Panc1 (cell line): ENCODE data around the gene C19orf44. TPM values are rescaled to one million over a fixed set of nuclear protein-coding genes. Genes with fewer than 3 reads are reported as not detected.

ENCODE experiments used
- ATAC-seq: fragments of 200-7000 bp; cut with Tn5 transposase; 2 replicates; pipeline ENCODE4 v1.9.1; 2020; ENCODE audit warnings: mild to moderate bottlenecking, moderate library complexity
- BruUV-seq: library from RNA; stranded (reverse); fragments of 400-500 nt; replicated peaks from 2 replicates; lab custom pipeline; 2021; lab: Mats Ljungman, UMichigan
- CTCF ChIA-PET: fragments of 300-600 bp; sonication (Branson Sonifier 250); formaldehyde crosslinking; loops from one replicate; lab custom pipeline; 2022; ENCODE audit warnings: antibody characterized with exemption; lab: Charles Lee
- POLR2A ChIA-PET: fragments of 300-600 bp; sonication (Branson Sonifier 250); formaldehyde crosslinking; loops from one replicate; lab custom pipeline; 2022; ENCODE audit warnings: antibody characterized with exemption; lab: Charles Lee
- DNase-seq: peaks from one replicate; pipeline ENCODE4 v3.0.0-alpha.2; 2010; ENCODE audit warnings: low read depth, low spot score
- H3K27ac ChIP-seq: 2 replicates; pipeline ENCODE4 v1.5.1; 2011; ENCODE audit warnings: mild to moderate bottlenecking, low read length, inconsistent platforms
- H3K27me3 ChIP-seq: fragments of 200-500 bp; sonication (Bioruptor generic); 2 replicates; pipeline ENCODE4 v1.6.0; 2014; ENCODE audit warnings: low read length, inconsistent platforms; ENCODE audit not compliant: control insufficient read depth, insufficient read depth
- H3K36me3 ChIP-seq: fragments of 200-500 bp; sonication (Bioruptor generic); 2 replicates; pipeline ENCODE4 v1.5.1; 2014; ENCODE audit warnings: inconsistent platforms, mild to moderate bottlenecking, low read length, moderate library complexity; ENCODE audit not compliant: control insufficient read depth, insufficient read depth
- H3K4me1 ChIP-seq: 2 replicates; pipeline ENCODE4 v1.5.1; 2011; ENCODE audit warnings: inconsistent platforms, mild to moderate bottlenecking, low read length, moderate library complexity; ENCODE audit not compliant: control insufficient read depth, insufficient read depth
- H3K4me3 ChIP-seq, 2 experiments: 2 replicates each; pipeline ENCODE4 v1.5.1; 2011 to 2012; ENCODE audit warnings: low read depth in 2 of 2, low read length in 2 of 2, mild to moderate bottlenecking in 2 of 2, inconsistent platforms in 1 of 2, moderate library complexity in 1 of 2
- H3K9me3 ChIP-seq: fragments of 200-500 bp; sonication (Bioruptor generic); 2 replicates; pipeline ENCODE4 v1.5.1; 2014; ENCODE audit warnings: low read depth, mild to moderate bottlenecking, inconsistent platforms, low read length, moderate library complexity; ENCODE audit not compliant: control insufficient read depth, insufficient read depth
- POLR2AphosphoS5 ChIP-seq: IDR thresholded peaks from 2 replicates; pipeline ENCODE4 v1.6.1; 2012; ENCODE audit warnings: mild to moderate bottlenecking, low read depth, low read length, moderate library complexity
- REST ChIP-seq, 2 experiments: IDR thresholded peaks; 2 replicates each; pipeline ENCODE4 v1.6.1; 2011 to 2012; ENCODE audit warnings: low read depth in 2 of 2, control low read depth in 1 of 2, low read length in 1 of 2, mild to moderate bottlenecking in 1 of 2, moderate library complexity in 1 of 2; ENCODE audit not compliant: insufficient read depth in 1 of 2
- SIN3A ChIP-seq: IDR thresholded peaks from 2 replicates; pipeline ENCODE4 v1.6.1; 2012; ENCODE audit warnings: low read depth, mild to moderate bottlenecking, low read length, moderate library complexity, borderline replicate concordance; ENCODE audit not compliant: insufficient read depth
- TCF7L2 ChIP-seq: IDR thresholded peaks from 2 replicates; pipeline ENCODE4 v1.6.1; 2011; ENCODE audit warnings: mild to moderate bottlenecking, low read depth, low read length, inconsistent platforms
- in situ Hi-C: cut with HindIII; loops from 2 replicates; pipeline ENCODE4 v1.10.0; 2016; ENCODE audit warnings: low sequenced_read_pairs, low pct_unique_long_range_greater_than_20kb
- intact Hi-C: fragments of 100-400 bp; cut with micrococcal nuclease; formaldehyde crosslinking; loops from one replicate; pipeline ENCODE4 v1.10.0; 2022; ENCODE audit not compliant: unreplicated experiment
- total RNA-seq: library from RNA; stranded (reverse); gene quantifications from one replicate; pipeline ENCODE4 v1.2.1, GENCODE V29; 2021; ENCODE audit not compliant: unreplicated experiment
- TF ChIP-seq, protein P1 (sequence below): fragments of 450-650 bp; IDR thresholded peaks from 2 replicates; pipeline ENCODE4 v1.5.1; 2017; ENCODE audit warnings: mild to moderate bottlenecking

The C19orf44 gene
- total RNA-seq, 1 experiment from 2014 or later: 4.4 TPM

DNA sequence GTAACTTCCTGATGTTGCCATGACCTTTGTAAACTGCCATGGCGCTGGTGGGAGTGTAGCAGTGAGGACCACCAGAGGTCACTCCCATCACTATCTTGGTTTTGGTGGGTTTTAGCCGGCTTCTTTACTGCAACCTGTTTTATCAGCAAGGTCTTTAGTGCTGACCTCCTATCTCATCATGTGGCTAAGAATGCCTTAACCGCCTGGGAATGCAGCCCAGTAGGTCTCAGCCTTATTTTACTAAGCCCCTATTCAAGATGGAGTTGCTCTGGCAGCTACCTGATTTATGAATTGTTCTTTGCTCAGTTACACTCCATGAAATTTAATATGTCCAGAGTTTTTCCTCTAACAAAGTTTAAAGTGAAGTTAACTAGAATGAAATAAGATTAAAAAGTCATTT lies 19.8 kb upstream of the C19orf44 start:
- POLR2A ChIA-PET: no interaction called here
- Histone ChIP-seq H3K4me1 (no peaks in the 10 kb centered on the region), H3K27me3 (no peaks in the 10 kb centered on the region), H3K36me3 (no peaks in the 10 kb centered on the region; the same call in 1 of the 2 replicates), H3K27ac (no peak overlapping the region), H3K9me3 (no peaks in the 10 kb centered on the region), H3K4me3 (no peak overlapping the region)
- CTCF ChIA-PET: interaction anchor here (0.6 kb wide), 1 partner anchor 11 kb away, joined by 4 read pairs; no protein-coding TSS in a partner anchor
- no TSS peak for BruUV-seq
- in situ Hi-C loops: no loop called here
- intact Hi-C loops: no loop called here
- TF ChIP-seq, protein P1, sequence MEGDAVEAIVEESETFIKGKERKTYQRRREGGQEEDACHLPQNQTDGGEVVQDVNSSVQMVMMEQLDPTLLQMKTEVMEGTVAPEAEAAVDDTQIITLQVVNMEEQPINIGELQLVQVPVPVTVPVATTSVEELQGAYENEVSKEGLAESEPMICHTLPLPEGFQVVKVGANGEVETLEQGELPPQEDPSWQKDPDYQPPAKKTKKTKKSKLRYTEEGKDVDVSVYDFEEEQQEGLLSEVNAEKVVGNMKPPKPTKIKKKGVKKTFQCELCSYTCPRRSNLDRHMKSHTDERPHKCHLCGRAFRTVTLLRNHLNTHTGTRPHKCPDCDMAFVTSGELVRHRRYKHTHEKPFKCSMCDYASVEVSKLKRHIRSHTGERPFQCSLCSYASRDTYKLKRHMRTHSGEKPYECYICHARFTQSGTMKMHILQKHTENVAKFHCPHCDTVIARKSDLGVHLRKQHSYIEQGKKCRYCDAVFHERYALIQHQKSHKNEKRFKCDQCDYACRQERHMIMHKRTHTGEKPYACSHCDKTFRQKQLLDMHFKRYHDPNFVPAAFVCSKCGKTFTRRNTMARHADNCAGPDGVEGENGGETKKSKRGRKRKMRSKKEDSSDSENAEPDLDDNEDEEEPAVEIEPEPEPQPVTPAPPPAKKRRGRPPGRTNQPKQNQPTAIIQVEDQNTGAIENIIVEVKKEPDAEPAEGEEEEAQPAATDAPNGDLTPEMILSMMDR: no peak
- TF ChIP-seq TCF7L2: no peak
- TF ChIP-seq POLR2AphosphoS5: no peak
- TF ChIP-seq SIN3A: no peak
- TF ChIP-seq REST (IDR thresholded peaks at IDR 0.05; ENCODE audit: insufficient read depth in 1 of 2, low read depth in 2 of 2, low read length in 1 of 2): no peak
- ATAC-seq (no peak), DNase-seq (no peak)

- ChIA-PET POLR2A (no interaction called here), CTCF (no interaction called here)
- TF ChIP-seq SIN3A (no peak), POLR2AphosphoS5 (no peak), REST (IDR thresholded peaks at IDR 0.05; ENCODE audit: insufficient read depth in 1 of 2, low read depth in 2 of 2, low read length in 1 of 2) (no peak)
- TF ChIP-seq, protein P1: no peak
- Histone ChIP-seq H3K4me1 (no peaks in the 10 kb centered on the region), H3K4me3 (no peak overlapping the region), H3K27me3 (no peaks in the 10 kb centered on the region), H3K36me3 (no peaks in the 10 kb centered on the region), H3K9me3 (no peaks in the 10 kb centered on the region), H3K27ac (no peak overlapping the region)
- in situ Hi-C loops (no loop called here), intact Hi-C loops (no loop called here)
- ATAC-seq (no peak), DNase-seq (no peak)
- BruUV-seq: no TSS peak
These were observed 18.9 kb upstream of the C19orf44 start for GRCh38 chr19:16477311-16477710.
